GM23338 (cell line): ENCODE results near the gene EPHB1.

Experiments used
- EZH2 ChIP-seq: fragments of 200-600 bp; sonication (generic); IDR thresholded peaks from one replicate; pipeline ENCODE4 v1.8.0; 2017; ENCODE audit warnings: antibody characterized with exemption, mild to moderate bottlenecking, low read depth; ENCODE audit not compliant: unreplicated experiment
- JUNB ChIP-seq: IDR thresholded peaks from one replicate; pipeline ENCODE4 v1.6.1; 2016; ENCODE audit warnings: antibody characterized with exemption; ENCODE audit not compliant: unreplicated experiment
- NANOG ChIP-seq: IDR thresholded peaks from 2 replicates; pipeline ENCODE4 v1.6.1; 2016; ENCODE audit warnings: antibody characterized with exemption, borderline replicate concordance
- POLR2AphosphoS5 ChIP-seq: IDR thresholded peaks from 2 replicates; pipeline ENCODE4 v1.6.1; 2016; ENCODE audit warnings: antibody characterized with exemption, low read depth
- TF ChIP-seq, protein P1 (sequence below), 2 experiments: fragments of 200-600 bp in 1 of 2; sonication (generic) in 1 of 2; conservative IDR thresholded peaks; 2 replicates each; pipeline versions ENCODE4 v1.5.1 to v1.6.1; 2016 to 2017; ENCODE audit warnings: antibody characterized with exemption in 2 of 2, low read depth in 2 of 2, mild to moderate bottlenecking in 2 of 2, moderate library complexity in 1 of 2

GRCh38 chr3:134880431-134880830 is 85.4 kb downstream of the EPHB1 start:
- TF ChIP-seq, protein P1, sequence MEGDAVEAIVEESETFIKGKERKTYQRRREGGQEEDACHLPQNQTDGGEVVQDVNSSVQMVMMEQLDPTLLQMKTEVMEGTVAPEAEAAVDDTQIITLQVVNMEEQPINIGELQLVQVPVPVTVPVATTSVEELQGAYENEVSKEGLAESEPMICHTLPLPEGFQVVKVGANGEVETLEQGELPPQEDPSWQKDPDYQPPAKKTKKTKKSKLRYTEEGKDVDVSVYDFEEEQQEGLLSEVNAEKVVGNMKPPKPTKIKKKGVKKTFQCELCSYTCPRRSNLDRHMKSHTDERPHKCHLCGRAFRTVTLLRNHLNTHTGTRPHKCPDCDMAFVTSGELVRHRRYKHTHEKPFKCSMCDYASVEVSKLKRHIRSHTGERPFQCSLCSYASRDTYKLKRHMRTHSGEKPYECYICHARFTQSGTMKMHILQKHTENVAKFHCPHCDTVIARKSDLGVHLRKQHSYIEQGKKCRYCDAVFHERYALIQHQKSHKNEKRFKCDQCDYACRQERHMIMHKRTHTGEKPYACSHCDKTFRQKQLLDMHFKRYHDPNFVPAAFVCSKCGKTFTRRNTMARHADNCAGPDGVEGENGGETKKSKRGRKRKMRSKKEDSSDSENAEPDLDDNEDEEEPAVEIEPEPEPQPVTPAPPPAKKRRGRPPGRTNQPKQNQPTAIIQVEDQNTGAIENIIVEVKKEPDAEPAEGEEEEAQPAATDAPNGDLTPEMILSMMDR (conservative IDR thresholded peaks at IDR 0.05; ENCODE audit: low read depth in 2 of 2), result no peak
- TF ChIP-seq EZH2, result no peak
- no peak for TF ChIP-seq POLR2AphosphoS5
- no peak for TF ChIP-seq JUNB
- no peak for TF ChIP-seq NANOG
